ENCODE measurements around the gene NTM. TPM values are rescaled to one million over a fixed set of nuclear protein-coding genes. Genes with fewer than 3 reads are reported as not detected.
A peak's percentile ranks its signal among the peaks of the same experiment; 100 is the strongest.

Gene NTM
- total RNA-seq, 2 donors from 2014 or later, result 0.26 to 3.6 TPM

GRCh38 chr11:131824771-131825170 is 454.4 kb downstream of the NTM start:
- H3K4me3 ChIP-seq, result no peak overlapping the region
- no peak for TF ChIP-seq CTCF (IDR thresholded peaks at IDR 0.05)
- TF ChIP-seq POLR2A (IDR thresholded peaks at IDR 0.05), result no peak
- intact Hi-C loops (cut with DNase I), result no loop called here
- WGBS, 2 donors, result 24 to 66% methylated on average over 3 of the region's 3 CpGs
- DNase-seq, result peak in 1 of 4 donors; percentile 44
- no peaks in the 10 kb centered on the region for H3K4me1 ChIP-seq
- H3K36me3 ChIP-seq (replicated peaks in 1 of 2; ENCODE audit: insufficient read depth in 1 of 2, low read depth in 2 of 2), result no peaks in the 10 kb centered on the region
- H3K27ac ChIP-seq, result no peak overlapping the region
- H3K9me3 ChIP-seq, result no peaks in the 10 kb centered on the region
- no peaks in the 10 kb centered on the region for H3K27me3 ChIP-seq
- ATAC-seq, result no peak

- ATAC-seq (no peak), DNase-seq (no peak)
- H3K4me3 ChIP-seq, result no peak overlapping the region
- H3K9me3 ChIP-seq, result no peaks in the 10 kb centered on the region
- no peaks in the 10 kb centered on the region for H3K27me3 ChIP-seq
- intact Hi-C loops (cut with DNase I), result no loop called here
- H3K4me1 ChIP-seq, result no peaks in the 10 kb centered on the region
- no peak overlapping the region for H3K27ac ChIP-seq
- no peaks in the 10 kb centered on the region for H3K36me3 ChIP-seq (replicated peaks in 1 of 2; ENCODE audit: insufficient read depth in 1 of 2, low read depth in 2 of 2)
- TF ChIP-seq CTCF (IDR thresholded peaks at IDR 0.05), result no peak
- TF ChIP-seq POLR2A (IDR thresholded peaks at IDR 0.05), result no peak
- 62 to 81% methylated on average over 1 of the region's 1 CpG for WGBS, 2 donors
Observed at GRCh38 chr11:131827430-131827829, 457.0 kb downstream of the NTM start.

- Histone ChIP-seq H3K9me3 (no peaks in the 10 kb centered on the region), H3K27ac (no peak overlapping the region), H3K4me1 (no peaks in the 10 kb centered on the region), H3K4me3 (no peak overlapping the region), H3K27me3 (no peaks in the 10 kb centered on the region), H3K36me3 (replicated peaks in 1 of 2; ENCODE audit: insufficient read depth in 1 of 2, low read depth in 2 of 2) (no peaks in the 10 kb centered on the region)
- DNase-seq, result no peak
- 47 to 72% methylated on average over 1 of the region's 1 CpG for WGBS, 2 donors
- intact Hi-C loops (cut with DNase I), result no loop called here
- no peak for ATAC-seq
- TF ChIP-seq CTCF (IDR thresholded peaks at IDR 0.05), result no peak
- no peak for TF ChIP-seq POLR2A (IDR thresholded peaks at IDR 0.05)
Observed at GRCh38 chr11:131829725-131830124, 459.3 kb downstream of the NTM start.

GRCh38 chr11:131832079-131832478 is 461.7 kb downstream of the NTM start:
- no peak for ATAC-seq
- H3K4me1 ChIP-seq, result no peaks in the 10 kb centered on the region
- H3K9me3 ChIP-seq, result no peaks in the 10 kb centered on the region
- no peak for DNase-seq
- WGBS, 2 donors, result 55 to 72% methylated on average over 4 of the region's 4 CpGs
- no peaks in the 10 kb centered on the region for H3K36me3 ChIP-seq (replicated peaks in 1 of 2; ENCODE audit: insufficient read depth in 1 of 2, low read depth in 2 of 2)
- no peak overlapping the region for H3K4me3 ChIP-seq
- intact Hi-C loops (cut with DNase I), result no loop called here
- H3K27ac ChIP-seq, result no peak overlapping the region
- H3K27me3 ChIP-seq, result no peaks in the 10 kb centered on the region
- TF ChIP-seq POLR2A (IDR thresholded peaks at IDR 0.05) (no peak), CTCF (IDR thresholded peaks at IDR 0.05) (no peak)

GRCh38 chr11:131833366-131833765 is 463.0 kb downstream of the NTM start:
- ATAC-seq, result no peak
- no peaks in the 10 kb centered on the region for H3K36me3 ChIP-seq (replicated peaks in 1 of 2; ENCODE audit: insufficient read depth in 1 of 2, low read depth in 2 of 2)
- H3K4me3 ChIP-seq, result no peak overlapping the region
- DNase-seq, result no peak
- 45 to 59% methylated on average over 2 of the region's 2 CpGs for WGBS, 2 donors
- no peak for TF ChIP-seq CTCF (IDR thresholded peaks at IDR 0.05)
- TF ChIP-seq POLR2A (IDR thresholded peaks at IDR 0.05), result no peak
- H3K9me3 ChIP-seq, result no peaks in the 10 kb centered on the region
- no peaks in the 10 kb centered on the region for H3K27me3 ChIP-seq
- no peak overlapping the region for H3K27ac ChIP-seq
- H3K4me1 ChIP-seq, result no peaks in the 10 kb centered on the region
- intact Hi-C loops (cut with DNase I), result no loop called here
